ENCODE results near the gene ELFN2.

The ELFN2 gene

DNA sequence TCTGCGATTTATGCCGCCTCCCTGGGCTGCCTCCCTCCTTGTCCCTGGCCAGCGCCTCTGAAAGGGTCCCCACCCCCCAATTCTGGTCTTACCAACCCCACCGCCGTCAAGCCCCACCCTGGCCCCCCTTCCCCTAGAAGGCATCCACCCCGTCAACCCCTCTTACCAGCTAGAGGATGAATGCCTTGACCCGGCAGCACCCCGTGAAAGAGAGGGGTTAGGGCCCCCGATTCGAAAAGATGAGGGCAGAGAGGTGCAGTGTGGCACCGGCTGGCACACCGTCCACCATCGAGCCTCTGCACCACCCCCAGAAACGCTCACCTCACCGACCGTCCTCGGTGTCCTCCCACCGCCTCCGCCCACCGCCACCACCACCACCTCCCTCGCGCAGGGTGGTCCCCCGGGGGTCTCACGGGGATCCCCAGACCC is 559 bp downstream of the ELFN2 start:
- DNase-seq, result no peak

DNA sequence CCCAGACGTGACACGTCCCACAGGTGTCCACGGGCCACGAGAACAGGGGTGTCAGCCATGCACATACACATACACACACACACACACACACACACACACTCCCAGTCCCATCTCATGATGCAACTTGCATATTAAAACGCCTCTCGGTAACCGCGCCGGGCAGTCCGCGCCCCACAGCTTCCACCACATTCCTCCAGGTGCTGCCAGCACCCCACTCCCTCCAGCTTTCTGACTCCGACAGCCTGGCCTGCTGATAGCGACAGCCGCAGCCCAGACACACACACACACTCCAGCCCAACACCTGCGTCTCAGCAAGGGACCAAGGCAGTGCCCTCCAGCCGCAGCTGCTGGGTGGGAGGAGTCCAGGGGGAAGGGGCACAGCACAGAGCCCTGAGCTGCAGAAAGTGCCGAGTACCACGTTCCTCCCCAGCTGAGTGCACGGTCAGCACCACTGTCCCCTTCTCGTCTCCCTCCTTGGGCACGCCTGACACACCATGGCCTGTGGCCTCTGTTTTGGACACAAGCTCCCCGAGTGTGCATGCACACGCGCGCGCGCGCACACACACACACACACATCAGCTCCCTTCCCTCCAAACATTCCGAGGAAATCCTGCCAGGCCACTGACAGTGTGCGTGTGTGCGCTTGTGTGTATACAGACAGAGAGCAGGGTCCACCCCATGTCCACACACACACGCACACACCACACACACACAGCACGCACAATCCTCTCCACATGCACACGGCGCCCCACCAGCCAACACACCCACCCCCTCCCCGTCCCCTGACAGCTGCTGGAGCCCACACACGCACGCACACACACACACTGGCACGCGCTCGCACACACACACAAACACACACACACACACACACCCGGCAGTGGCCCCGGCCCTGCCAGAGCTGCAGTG is 1.2 kb downstream of the ELFN2 start:
- DNase-seq, result no peak

DNA sequence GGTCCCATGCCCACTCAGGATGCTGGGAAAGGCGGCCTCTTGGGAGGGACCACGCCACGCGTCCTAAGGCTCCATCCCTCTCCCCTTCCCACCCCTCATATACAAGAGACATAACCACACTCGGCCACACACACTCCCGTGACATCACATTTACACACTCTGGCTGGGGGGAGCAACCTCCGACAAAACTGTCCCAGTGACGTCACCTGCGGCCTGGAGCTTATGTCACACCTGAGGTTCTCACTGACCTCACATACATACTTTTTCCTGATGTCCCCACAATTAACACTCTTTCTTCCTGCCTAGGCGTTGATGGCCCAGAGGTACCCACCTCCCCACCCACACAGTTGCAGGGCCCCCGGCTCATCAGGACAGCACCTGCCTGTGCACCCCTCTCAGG is 1.9 kb downstream of the ELFN2 start:
- no peak for DNase-seq

DNA sequence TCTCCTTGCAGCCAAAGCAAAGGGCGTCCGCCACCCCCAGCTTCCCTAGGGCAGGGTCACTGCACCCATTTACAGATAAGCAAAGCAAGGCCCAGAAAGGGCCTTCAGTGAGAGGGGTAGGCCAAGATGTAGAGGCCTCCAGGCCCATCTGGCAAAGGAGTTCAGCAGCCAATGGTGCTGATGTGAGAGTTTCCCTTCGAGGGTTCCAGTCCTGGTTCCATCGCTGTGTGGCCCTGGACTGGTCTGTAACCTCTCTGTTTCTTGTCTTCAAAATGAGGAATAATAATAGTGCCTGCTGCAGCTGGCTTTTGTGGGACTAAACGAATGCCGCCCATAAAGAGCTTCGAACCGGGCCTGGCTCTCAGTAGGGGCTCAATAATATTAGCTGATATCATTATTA is 4.0 kb downstream of the ELFN2 start:
- DNase-seq, result no peak

DNA sequence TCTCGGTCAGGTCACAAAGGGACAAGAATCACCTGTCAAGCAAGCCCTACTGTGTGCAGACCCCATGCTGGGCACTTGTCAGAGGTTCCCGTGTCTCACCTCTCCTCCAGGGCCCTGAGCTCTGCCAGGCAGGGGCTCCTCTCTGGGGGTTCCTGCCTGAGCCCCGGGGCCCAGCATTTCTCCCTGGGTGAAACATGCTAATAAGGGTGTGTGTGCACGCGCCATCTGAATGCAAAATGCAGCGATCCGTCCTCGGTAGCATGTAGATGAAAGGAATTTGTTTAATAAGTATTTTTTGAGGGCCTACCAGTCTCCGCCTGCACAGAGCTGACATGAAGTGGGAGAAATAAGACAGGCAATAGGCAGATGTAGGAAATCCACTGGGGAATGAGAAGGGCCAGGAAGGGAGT is 5.8 kb downstream of the ELFN2 start:
- DNase-seq, result no peak

DNA sequence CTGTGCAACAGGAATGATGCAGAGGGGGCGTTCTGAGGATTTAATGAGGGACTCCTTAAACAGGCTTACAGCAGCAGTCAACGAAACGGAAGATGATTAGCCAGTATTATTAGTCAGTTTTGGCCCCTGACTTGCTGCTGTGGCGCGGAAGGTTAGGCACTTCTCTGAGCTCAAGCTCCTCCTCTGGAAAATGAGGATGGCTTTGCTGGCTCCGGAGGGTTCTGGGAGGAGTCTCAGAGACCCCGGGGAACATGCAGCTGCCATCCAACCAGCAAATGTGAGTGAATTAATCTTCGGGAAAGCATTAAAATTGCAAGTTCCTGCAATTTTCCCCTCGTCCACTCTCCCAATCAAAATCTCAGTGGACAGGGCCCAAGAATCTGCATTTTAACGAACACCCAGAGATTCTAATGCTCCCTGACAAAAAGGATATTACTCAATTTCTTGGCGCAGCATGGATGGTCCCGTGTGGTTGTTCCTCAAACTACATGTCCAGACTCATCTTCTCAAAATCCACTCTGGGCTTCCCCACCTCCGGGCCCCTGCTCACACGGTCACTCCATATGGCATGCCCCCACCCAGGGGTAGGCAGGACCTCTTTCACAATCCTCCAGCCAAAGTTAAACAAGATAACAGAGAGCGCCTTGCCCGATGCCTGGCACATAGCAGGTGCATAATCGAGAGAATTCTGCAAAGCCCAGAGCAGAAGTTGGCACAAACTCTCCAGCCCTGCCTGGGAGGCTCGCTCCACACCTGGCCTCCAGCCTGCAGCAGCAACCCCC is 6.4 kb downstream of the ELFN2 start:
- no peak for DNase-seq

DNA sequence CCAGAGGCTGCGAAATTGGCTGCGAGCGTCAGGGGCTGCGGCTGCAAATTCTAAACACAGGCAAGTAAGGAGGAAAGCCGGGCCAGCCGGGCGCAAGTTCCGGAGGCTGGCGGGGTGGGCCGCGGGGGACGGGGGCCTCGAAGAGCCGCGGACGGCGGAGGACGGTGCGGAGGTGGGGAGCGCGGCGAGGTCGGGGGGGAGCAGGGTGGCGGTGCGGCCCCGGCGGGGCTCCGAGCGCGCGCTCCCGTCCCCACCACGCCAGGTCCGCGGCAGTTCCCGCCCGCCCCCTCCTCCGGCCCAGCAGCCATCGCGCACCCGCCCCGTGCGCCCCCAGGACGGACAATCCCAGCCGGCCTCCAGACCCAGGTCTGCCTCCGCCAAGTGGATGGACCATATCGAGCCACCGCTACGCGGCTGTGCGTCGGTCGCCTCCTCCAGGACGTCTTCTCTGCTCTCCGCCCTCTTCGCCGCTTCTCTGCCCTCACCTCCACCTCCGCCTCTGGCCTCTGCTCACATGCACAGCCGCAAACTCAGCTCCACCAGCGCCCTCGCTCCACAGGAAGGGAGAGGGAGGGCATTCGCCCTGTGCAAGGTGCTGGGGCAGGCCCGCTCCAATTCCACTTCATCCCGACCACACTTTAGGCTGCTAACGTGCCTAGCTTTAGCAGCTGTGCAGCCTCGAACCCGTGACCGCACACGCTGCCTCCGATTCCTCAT is 7.2 kb downstream of the ELFN2 start:
- no peak for DNase-seq

DNA sequence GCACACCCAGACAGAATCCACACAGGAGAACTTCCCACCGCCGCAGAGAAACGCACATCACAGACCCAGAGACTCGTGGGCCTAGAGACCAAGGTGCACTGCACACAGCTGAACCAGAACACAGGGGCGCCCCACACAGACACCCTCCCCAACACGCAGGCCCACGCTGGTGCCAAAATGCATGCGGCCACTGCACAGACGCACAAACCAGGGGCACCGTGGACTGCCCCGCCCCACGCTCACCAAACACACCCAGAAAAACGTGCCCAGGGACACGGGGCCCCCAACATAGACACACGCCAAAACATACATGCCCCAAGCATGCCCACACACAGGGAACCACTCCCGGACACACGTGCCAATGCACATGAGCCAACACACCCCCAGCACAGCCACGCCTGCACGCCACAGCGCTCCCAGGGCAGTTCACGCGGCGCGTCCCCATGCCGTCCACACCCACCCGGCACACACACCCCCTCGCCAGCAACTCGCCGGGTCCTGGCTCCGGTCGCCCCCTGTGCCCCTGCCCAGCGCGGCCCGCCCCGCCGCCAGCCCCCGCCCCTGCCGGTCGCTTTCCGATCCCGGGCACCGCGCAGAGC is 7.8 kb downstream of the ELFN2 start:
- no peak for DNase-seq

DNA sequence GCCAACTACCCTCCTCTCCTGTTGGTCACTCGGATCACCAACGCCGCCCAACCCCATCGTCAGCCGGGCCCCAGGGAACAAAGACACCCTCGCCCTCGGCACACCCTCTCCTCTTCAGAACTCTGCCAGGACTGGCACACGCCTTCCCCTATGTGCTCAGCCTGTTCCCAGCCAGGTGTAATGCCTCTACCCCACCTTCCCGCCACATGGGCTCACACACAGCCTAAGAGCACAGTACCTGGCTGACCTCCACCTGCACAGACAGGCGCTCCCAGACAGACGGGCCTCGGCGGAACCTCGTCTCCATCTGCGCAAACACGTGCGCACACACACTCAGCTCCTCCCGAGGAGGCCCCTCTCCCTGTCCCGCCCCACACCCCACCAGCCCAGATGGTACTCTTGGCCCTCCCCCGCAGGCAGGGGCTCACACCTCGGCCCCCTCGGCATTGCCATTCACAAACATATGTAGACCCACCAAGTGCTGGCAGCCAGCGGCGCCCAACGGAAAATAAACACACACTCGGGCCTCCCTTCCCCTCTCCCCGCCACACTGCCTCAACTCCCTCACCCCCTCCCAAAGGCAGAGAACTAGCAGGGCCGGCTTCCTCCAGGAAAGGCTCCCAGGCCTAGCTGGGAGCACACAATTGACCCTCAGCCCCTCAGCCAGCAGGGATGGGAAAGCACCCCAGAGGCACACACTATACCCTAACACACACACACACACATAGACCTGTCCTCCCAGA is 8.5 kb downstream of the ELFN2 start:
- no peak for DNase-seq

DNA sequence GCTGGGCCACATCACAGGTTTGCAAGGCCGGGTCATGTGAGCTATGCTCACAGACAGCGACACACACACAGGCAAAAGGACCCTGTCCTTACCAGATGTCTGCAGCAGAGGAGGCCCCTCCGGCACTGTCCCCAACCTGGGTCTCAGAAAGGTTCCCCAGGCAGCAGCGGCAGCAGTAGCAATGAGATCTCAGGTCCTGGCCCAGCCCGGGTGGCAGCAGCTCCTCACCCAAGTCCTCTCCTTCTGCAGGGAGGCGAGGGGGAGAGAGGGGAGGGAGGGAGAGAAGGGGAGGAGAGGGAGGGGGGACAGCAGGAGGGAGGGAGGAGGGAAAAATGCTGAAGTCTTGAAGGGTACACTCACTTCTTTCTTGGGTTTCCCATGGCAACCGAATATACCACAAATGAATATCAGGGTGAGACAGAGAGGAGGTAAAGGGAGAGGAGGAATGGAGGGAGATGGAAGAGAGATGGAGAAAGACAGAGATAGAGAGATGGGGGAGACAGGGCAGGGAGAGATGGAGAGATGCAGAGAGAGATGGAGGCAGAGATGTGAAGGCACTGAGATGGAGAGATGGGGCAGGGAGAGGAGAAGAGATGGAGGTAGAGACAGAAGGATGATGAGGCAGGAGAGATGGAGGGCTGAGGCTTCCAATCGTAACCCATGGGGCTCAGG is 9.5 kb downstream of the ELFN2 start:
- no peak for DNase-seq

DNA sequence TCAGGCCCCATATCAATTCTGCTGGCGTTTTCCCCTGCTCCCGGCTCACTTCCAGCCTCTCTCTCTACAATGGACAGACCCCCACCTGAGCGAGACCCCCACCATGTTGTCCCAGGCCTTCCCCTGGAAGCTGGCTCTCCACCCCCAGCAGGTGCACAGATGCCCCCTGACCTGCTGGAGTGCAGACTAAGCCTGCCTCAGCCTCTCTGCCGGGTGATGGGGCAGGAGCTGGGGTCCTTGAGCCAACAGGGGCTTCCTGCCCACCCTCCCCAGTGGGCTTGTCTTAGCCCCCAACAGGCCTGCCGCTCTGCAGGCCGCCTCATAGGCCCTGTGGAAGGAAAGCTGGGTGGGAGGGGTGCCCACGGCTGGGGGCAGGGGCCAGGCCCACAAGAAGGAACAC is 10.0 kb downstream of the ELFN2 start:
- DNase-seq, result no peak

DNA sequence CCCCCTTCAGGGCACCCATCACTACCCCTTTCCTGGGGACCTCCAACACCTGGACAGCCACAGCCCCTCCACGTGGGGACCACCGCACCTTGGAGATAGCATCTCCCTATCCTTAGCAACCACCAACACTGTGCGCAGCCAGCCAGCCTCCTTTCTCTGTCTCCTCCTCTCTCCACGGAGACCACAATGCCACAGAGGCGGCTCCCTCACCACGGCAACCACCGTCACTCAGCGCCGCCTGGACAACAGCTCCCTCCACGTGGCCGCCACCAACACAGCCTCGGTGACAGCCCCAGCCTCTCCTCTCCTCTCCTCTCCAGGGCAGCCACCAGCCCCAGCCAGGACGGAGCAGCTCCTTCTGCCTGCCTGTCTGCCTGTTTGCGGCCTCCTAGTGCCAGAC is 10.5 kb downstream of the ELFN2 start:
- DNase-seq, result peak in 4 of 14 donors; percentile 9 to 50 (median 20)

DNA sequence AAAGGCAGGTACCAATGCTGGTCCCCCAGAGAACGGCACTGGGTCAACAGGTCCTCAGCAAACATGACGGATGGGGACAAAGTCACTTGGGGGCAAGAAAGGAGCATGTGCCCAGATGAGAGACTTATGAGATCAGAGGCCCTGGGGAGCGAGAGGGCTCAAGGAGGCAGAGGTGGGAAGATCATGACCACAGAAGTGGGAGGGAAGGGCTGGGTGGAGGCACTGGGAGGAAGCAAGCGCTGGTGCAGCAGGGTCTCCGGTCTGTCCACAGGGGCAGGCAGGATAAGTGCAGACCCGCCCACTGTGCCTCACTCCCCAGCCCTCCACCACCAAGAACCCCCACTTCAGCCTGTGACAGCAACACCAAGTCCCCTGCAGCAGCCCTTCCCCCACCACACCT is 10.9 kb downstream of the ELFN2 start:
- no peak for DNase-seq

DNA sequence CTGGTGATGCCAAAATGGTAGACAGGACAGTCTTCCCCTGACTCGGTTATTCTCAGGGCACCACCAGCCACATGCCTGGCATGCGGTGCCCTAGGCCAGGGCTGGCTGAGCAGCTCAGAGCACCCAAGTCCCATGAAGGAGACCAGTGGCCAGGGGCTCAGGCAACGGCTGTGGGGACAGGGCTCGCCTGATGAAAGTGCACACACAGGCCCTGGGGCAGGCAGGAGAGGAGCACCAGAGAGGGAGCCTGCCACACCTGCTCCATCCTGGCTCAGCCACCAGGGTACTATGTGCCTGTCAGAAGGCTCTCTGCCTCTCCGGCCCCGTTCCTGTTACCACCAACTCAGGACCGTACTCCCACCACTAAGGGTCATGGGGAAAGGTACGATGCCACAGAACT is 12.1 kb downstream of the ELFN2 start:
- DNase-seq, result no peak

DNA sequence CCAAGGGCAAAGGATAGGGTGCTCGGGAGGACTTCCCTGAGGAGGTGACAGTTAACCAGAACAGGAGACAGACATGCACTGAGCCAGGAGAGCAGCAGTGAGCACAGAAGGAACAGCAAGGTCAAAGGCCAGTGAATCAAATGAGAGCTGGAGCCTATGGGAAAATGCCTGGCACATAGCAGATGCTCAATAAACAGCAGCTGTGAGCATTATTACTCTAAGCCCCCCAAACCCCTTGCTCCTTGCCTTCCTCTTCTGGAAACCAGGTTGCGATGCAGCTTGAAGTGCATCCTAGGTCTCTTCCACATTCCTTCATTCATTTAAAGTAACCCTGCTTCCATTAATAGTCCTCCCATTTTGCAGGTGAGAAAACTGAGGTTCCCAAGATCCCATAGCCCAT is 13.0 kb downstream of the ELFN2 start:
- DNase-seq, result no peak

DNA sequence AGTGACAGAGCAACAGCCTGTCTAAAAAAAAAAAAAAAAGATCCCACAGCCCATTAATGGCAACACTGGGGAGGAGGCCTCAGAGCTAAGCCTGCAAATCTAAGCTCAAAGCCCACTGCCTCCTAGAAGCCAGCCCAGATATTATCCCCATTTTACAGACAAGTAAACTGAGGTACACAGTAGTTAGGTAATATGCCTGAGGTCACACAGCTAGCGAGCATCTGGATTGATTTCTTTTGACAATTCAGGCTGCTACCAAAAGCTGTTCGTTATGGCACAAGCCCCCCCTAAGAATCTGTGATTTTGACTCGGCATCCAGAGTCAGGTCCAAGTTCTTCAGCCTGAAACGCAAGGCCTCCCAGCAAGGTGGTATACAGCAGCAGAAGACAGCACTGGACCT is 13.7 kb downstream of the ELFN2 start:
- no peak for DNase-seq

DNA sequence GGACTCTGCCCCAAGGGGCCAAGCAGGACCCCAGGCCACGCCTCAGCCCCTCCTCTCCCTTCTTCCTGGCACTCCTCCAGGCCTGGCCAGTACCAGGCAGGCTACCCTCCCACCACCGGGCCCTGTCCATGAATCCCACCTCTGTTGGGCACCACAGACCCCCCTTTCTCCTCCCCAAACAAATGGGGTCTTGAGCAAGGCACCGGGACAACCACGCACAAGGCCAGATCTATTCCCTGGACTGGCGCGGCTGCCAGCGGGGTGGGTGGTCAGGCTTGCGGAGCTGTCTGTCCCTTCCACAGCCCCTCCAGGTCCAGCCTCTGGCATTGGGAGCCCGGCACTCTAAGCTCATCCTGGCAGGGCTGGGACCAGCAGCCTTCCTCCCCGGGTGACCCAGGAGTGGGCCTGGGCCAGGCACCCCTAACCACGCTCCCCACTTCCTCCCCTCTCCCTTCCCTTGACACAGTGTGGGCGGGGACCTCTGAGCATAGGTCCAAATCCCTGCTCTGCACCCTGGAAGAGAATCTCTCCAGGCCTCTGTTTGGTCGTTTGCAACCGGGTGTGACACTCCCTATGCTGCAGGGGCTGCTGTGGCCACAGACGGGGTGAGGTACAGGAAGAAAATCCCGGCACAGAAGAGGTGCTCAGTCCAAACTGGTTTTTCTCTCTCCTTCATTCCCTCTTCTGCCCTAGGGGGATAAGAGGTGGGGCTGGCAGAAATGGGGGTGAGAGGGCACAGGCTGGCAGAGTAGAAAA is 14.6 kb downstream of the ELFN2 start:
- DNase-seq, result no peak

DNA sequence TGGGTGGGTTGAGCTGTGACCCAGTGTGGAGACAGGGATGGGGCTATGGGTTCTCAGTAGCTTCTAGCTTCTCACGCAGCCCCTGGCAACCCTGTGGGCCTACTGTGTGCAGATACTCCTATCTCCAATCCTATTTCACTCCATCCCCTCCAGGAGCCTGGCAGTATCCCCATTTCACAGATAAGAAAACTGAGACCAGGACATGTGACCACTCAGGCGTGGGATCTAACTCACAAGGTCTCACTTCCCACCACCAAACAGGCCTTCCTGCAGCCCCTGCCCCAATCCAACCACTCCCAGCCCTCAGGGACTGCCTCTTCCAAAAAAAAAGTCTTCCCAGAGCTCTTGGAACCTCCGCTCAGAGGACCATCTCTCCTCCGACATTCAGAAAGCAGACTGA is 15.6 kb downstream of the ELFN2 start:
- no peak for DNase-seq

DNA sequence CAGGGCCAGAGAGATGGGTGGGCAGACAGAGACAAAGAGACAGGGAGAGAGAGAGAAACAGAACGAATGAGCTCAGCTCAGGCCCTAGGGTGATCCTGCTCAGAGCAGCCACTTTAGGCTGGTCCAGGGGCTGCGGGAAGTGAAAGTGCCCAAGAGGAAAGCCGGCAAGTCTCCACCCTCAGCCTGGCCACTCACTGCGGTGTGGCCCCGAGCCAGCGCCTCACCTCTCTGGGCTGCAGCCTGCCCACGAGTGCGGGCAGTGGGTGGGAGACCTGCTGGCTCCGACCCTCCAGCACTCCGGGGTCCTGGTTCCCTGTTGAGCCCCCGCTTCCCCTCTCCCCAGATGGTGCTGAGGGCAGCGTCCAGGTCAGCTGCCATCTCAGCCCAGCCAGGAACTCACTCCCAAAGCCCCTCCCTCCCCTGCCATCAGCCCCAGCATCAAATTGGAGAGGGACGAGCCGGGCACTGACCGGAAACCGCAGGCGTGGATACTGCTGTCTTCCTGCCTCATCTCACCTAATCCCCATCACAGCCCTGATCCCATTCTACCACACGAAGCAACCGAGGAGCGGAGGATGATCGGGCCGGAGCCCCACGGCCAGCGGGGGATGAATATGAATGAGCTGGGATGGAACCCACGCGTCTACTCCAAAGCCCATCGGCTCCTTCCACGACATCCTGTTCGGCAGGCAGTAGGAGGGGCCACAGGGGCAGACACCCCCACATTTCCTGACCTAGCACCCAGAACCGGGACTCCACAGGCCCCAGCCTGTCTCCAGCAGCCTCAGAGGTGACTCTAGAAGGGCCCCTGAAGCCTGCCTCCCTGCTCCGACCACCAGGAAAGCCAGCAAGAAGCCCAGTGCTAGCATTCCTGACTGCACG is 16.9 kb downstream of the ELFN2 start:
- DNase-seq, result no peak

Measured in C1 segment of cervical spinal cord (tissue), 14 donors.